NB4 (cell line): ENCODE measurements around the gene FUS.

Experiments used
- POLR2A ChIP-seq: IDR thresholded peaks from 2 replicates; pipeline ENCODE4 v1.6.1; 2011; ENCODE audit warnings: mild to moderate bottlenecking; ENCODE audit not compliant: insufficient read length; ENCODE audit errors: extremely low read depth
- TF ChIP-seq, protein P1 (sequence below): IDR thresholded peaks from one replicate; pipeline ENCODE4 v1.5.1; 2012; ENCODE audit warnings: low read depth, low read length
- TF ChIP-seq, protein P2 (sequence below): IDR thresholded peaks from 2 replicates; pipeline ENCODE4 v1.6.1; 2011; ENCODE audit warnings: low read depth, low read length

DNA sequence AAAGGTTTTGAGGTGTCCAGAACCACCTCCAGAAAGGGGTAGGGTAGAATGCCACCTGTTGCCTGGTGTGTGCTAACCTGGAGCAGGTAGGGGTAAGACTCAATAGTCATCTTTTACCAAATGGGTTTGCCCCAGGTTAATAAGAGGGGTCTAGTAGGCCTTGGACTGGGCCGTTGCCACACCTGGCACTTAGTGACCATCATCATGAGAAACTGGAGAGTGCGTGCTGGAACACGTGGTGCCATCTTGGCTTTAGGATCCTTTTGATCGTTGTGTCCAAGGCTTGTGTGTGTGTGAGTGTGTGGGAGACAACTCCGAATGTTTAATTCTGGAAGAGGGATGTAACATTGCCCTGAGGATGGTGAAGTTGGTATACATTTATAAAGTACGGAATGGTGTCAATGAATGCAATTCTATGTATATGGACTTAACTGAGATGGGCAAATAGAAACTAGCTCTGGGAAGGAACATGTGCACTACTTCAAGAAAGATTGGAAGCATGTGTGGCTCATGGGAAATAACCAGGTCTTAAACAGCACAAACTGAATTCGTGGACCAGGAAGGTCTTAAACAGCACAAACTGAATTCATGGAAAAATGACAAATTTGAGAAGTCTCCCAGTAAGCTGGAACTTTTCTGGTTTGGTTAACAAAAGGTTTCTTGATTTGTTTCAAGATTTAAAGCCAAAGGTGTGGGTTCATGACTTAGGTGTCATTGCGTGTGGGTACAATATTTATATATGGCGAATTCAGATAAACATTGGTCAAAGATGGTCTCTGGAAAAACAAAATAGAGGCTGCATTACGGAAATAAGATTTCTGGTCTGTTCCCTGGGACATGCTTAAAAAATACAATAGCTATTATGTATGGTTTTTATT is 7.2 kb downstream of the FUS start:
- TF ChIP-seq, protein P1, sequence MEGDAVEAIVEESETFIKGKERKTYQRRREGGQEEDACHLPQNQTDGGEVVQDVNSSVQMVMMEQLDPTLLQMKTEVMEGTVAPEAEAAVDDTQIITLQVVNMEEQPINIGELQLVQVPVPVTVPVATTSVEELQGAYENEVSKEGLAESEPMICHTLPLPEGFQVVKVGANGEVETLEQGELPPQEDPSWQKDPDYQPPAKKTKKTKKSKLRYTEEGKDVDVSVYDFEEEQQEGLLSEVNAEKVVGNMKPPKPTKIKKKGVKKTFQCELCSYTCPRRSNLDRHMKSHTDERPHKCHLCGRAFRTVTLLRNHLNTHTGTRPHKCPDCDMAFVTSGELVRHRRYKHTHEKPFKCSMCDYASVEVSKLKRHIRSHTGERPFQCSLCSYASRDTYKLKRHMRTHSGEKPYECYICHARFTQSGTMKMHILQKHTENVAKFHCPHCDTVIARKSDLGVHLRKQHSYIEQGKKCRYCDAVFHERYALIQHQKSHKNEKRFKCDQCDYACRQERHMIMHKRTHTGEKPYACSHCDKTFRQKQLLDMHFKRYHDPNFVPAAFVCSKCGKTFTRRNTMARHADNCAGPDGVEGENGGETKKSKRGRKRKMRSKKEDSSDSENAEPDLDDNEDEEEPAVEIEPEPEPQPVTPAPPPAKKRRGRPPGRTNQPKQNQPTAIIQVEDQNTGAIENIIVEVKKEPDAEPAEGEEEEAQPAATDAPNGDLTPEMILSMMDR, result no peak
- TF ChIP-seq, protein P2, sequence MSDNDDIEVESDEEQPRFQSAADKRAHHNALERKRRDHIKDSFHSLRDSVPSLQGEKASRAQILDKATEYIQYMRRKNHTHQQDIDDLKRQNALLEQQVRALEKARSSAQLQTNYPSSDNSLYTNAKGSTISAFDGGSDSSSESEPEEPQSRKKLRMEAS, result no peak
- no peak for TF ChIP-seq POLR2A
